Liver (tissue), 9 donors: ENCODE data around the gene FBXW4. TPM values are rescaled to one million over a fixed set of nuclear protein-coding genes. Genes with fewer than 3 reads are reported as not detected.

Experiments used
- DNase-seq: peaks from one replicate; pipeline ENCODE4 v3.0.0-alpha.2; 2017; ENCODE audit warnings: low spot score
- H3K27ac ChIP-seq, 2 donors: one replicate each; pipeline ENCODE4 v1.7.0; 2013; ENCODE audit warnings: inconsistent platforms in 2 of 2, low read length in 2 of 2, control low read depth in 1 of 2, low read depth in 1 of 2, mild to moderate bottlenecking in 1 of 2
- H3K27me3 ChIP-seq, 4 donors: one replicate each; pipeline versions ENCODE4 v1.6.1 to v1.7.0; 2013; ENCODE audit warnings: low read length in 3 of 4, inconsistent platforms in 1 of 4, mild to moderate bottlenecking in 1 of 4, moderate library complexity in 1 of 4; ENCODE audit not compliant: control insufficient read depth in 4 of 4, insufficient read depth in 4 of 4
- H3K36me3 ChIP-seq, 4 donors: one replicate each; pipeline versions ENCODE4 v1.6.1 to v1.7.0; 2013; ENCODE audit warnings: low read length in 3 of 4, mild to moderate bottlenecking in 3 of 4, low read depth in 1 of 4, moderate library complexity in 1 of 4; ENCODE audit not compliant: control insufficient read depth in 4 of 4, insufficient read depth in 3 of 4
- H3K4me1 ChIP-seq, 4 donors: one replicate each; pipeline versions ENCODE4 v1.6.1 to v1.7.0; 2013; ENCODE audit warnings: low read length in 3 of 4, mild to moderate bottlenecking in 3 of 4, moderate library complexity in 1 of 4; ENCODE audit not compliant: control insufficient read depth in 4 of 4, insufficient read depth in 4 of 4
- H3K4me3 ChIP-seq, 3 donors: one replicate each; pipeline versions ENCODE4 v1.6.1 to v1.7.0; 2013; ENCODE audit warnings: low read length in 3 of 3, control low read depth in 1 of 3, low read depth in 1 of 3, mild to moderate bottlenecking in 1 of 3
- H3K9ac ChIP-seq, 2 donors: one replicate each; pipeline ENCODE4 v1.7.0; 2013; ENCODE audit warnings: low read length in 2 of 2, mild to moderate bottlenecking in 2 of 2, moderate library complexity in 2 of 2, control low read depth in 1 of 2, low read depth in 1 of 2
- H3K9me3 ChIP-seq, 4 donors: one replicate each; pipeline versions ENCODE4 v1.6.1 to v1.7.0; 2013; ENCODE audit warnings: low read length in 3 of 4; ENCODE audit not compliant: control insufficient read depth in 4 of 4
- EGR1 ChIP-seq, 2 donors: IDR thresholded peaks; 2 replicates each; pipeline ENCODE4 v1.6.1; 2016 to 2018; ENCODE audit warnings: antibody characterized with exemption in 2 of 2, low read depth in 2 of 2
- FOXA1 ChIP-seq: IDR thresholded peaks from 2 replicates; pipeline ENCODE4 v1.6.1; 2016; ENCODE audit warnings: antibody characterized with exemption
- FOXA2 ChIP-seq: IDR thresholded peaks from 2 replicates; pipeline ENCODE4 v1.6.1; 2016; ENCODE audit warnings: antibody characterized with exemption
- GABPA ChIP-seq, 2 donors: IDR thresholded peaks in 1 of 2; conservative IDR thresholded peaks in 1 of 2; 2 replicates each; pipeline ENCODE4 v1.6.1; 2016; ENCODE audit warnings: antibody characterized with exemption in 2 of 2, mild to moderate bottlenecking in 1 of 2, moderate library complexity in 1 of 2
- HNF4A ChIP-seq, 2 donors: conservative IDR thresholded peaks; 2 replicates each; pipeline ENCODE4 v1.6.1; 2016; ENCODE audit warnings: antibody characterized with exemption in 2 of 2, mild to moderate bottlenecking in 2 of 2
- HNF4G ChIP-seq: IDR thresholded peaks from 2 replicates; pipeline ENCODE4 v1.6.1; 2016; ENCODE audit warnings: antibody characterized with exemption
- JUND ChIP-seq, 2 donors: IDR thresholded peaks; 2 replicates each; pipeline ENCODE4 v1.6.1; 2016; ENCODE audit warnings: antibody characterized with exemption in 2 of 2
- NR2F2 ChIP-seq: IDR thresholded peaks from 2 replicates; pipeline ENCODE4 v1.6.1; 2016; ENCODE audit warnings: antibody characterized with exemption
- RAD21 ChIP-seq, 2 donors: IDR thresholded peaks; 2 replicates each; pipeline ENCODE4 v1.6.1; 2016; ENCODE audit warnings: antibody characterized with exemption in 2 of 2, mild to moderate bottlenecking in 2 of 2
- RXRA ChIP-seq, 2 donors: IDR thresholded peaks; 2 replicates each; pipeline ENCODE4 v1.6.1; 2017 to 2018; ENCODE audit warnings: antibody characterized with exemption in 2 of 2, mild to moderate bottlenecking in 1 of 2
- SP1 ChIP-seq: IDR thresholded peaks from 2 replicates; pipeline ENCODE4 v1.6.1; 2018; ENCODE audit warnings: antibody characterized with exemption, mild to moderate bottlenecking
- TAF1 ChIP-seq: conservative IDR thresholded peaks from 2 replicates; pipeline ENCODE4 v1.6.1; 2016; ENCODE audit warnings: antibody characterized with exemption, mild to moderate bottlenecking
- YY1 ChIP-seq: IDR thresholded peaks from 2 replicates; pipeline ENCODE4 v1.6.1; 2016; ENCODE audit warnings: antibody characterized with exemption, mild to moderate bottlenecking
- WGBS: extraction: QIAGEN DNeasy Blood & Tissue Kit; methylation state at CpG from one replicate; pipeline ENCODE4 v1.1.7; 2013; 5-methylcytosine and 5-hydroxymethylcytosine counted together
- polyA plus RNA-seq, 2 donors: library from polyadenylated mRNA; stranded (reverse) in 1 of 2; unstranded in 1 of 2; fragments of 200-250 nt in 1 of 2; fragments of >200 nt in 1 of 2; fragmentation: Nextera tagmentation in 1 of 2; extraction: Ambion mirVana in 1 of 2; gene quantifications; one replicate each; pipeline versions ENCODE4 v1.2.1 to v1.2.3, GENCODE V29; 2013 to 2015
- total RNA-seq, 2 donors: library from RNA; depleted of rRNA; stranded (reverse); fragments of >200 nt; gene quantifications; one replicate each; pipeline ENCODE4 v1.2.3, GENCODE V29; 2014
- TF ChIP-seq, protein P1 (sequence below): IDR thresholded peaks from 2 replicates; pipeline ENCODE4 v1.6.1; 2016; ENCODE audit warnings: antibody characterized with exemption
- TF ChIP-seq, protein P2 (sequence below): IDR thresholded peaks from 2 replicates; pipeline ENCODE4 v1.6.1; 2016; ENCODE audit warnings: antibody characterized with exemption
- TF ChIP-seq, protein P3 (sequence below): IDR thresholded peaks from 2 replicates; pipeline ENCODE4 v1.6.1; 2016; ENCODE audit warnings: antibody characterized with exemption
- TF ChIP-seq, protein P4 (sequence below): fragments of 150-350 bp; IDR thresholded peaks from 2 replicates; pipeline ENCODE4 v1.5.1; 2017; ENCODE audit warnings: improper control_type of control experiment, low read depth, low read length; ENCODE audit not compliant: missing input control
- TF ChIP-seq, protein P5 (sequence below): IDR thresholded peaks from 2 replicates; pipeline ENCODE4 v1.6.1; 2016; ENCODE audit warnings: antibody characterized with exemption, mild to moderate bottlenecking
- donor health status: healthy.
- donor health status: healthy.
- donor health status: healthy.
- donor health status: healthy.
- donor health status: healthy.

The FBXW4 gene
- total and polyA plus RNA-seq, 4 donors = 5.4 to 54.1 (median 20.5) TPM

DNA sequence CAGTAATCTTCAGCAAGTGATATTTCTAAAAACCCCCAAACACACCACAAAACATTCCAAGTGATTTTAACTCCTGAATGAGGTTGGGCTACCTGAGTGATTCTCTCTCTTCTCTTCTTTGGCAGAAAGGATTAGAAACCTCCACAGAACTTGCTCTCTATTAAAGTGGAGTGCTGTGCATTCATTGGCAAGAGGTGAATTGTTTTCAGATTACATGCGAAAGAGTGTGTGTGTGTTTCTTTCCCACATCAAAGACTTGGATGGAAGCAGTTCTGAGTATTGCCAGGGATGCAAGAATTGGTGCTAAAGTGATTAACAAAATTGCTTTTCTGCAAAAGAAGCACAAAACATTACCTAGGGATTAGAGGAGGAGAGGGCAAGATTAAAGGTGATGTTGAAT, 13.1 kb upstream of the FBXW4 start (continued):
- TF ChIP-seq, protein P1, sequence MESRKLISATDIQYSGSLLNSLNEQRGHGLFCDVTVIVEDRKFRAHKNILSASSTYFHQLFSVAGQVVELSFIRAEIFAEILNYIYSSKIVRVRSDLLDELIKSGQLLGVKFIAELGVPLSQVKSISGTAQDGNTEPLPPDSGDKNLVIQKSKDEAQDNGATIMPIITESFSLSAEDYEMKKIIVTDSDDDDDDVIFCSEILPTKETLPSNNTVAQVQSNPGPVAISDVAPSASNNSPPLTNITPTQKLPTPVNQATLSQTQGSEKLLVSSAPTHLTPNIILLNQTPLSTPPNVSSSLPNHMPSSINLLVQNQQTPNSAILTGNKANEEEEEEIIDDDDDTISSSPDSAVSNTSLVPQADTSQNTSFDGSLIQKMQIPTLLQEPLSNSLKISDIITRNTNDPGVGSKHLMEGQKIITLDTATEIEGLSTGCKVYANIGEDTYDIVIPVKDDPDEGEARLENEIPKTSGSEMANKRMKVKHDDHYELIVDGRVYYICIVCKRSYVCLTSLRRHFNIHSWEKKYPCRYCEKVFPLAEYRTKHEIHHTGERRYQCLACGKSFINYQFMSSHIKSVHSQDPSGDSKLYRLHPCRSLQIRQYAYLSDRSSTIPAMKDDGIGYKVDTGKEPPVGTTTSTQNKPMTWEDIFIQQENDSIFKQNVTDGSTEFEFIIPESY = no peak
- TF ChIP-seq, protein P2, sequence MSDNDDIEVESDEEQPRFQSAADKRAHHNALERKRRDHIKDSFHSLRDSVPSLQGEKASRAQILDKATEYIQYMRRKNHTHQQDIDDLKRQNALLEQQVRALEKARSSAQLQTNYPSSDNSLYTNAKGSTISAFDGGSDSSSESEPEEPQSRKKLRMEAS = no peak
- TF ChIP-seq GABPA (IDR thresholded peaks at IDR 0.05 in 1 of 2, conservative IDR thresholded peaks at IDR 0.05 in 1 of 2) = no peak
- TF ChIP-seq HNF4A (conservative IDR thresholded peaks at IDR 0.05) = no peak
- no peak for TF ChIP-seq NR2F2
- TF ChIP-seq FOXA1 = no peak

DNA sequence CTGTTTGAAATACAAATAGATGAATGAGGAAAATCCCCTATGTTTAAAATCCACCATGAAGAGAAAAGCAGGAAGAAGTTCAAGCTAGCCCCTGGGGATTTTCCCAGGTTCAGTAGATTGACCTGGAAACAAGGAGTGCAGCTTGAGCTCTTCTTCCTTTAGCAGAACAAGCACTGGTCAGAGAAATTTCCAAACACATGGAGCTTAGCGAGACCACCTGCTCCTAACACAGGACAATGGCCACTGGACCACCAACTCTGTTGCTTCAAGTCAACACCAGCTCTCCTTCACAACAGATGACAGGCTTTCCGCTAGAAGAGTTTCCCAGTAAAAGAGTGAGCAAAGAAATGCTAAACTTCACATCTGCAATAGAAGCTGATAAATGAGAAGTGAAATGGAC, 9.4 kb upstream of the FBXW4 start:
- H3K9ac ChIP-seq = no peak overlapping the region
- DNase-seq = no peak
- H3K27me3 ChIP-seq = peaks cover 0 to 3% (median 1%) of the 10 kb centered on the region in 4 donors
- WGBS = 92% methylated on average over 2 of the region's 2 CpGs
- TF ChIP-seq TAF1 (no peak), HNF4A (conservative IDR thresholded peaks at IDR 0.05) (no peak), FOXA2 (no peak), GABPA (IDR thresholded peaks at IDR 0.05 in 1 of 2, conservative IDR thresholded peaks at IDR 0.05 in 1 of 2) (no peak), EGR1 (IDR thresholded peaks at IDR 0.05; ENCODE audit: low read depth in 2 of 2) (no peak), HNF4G (no peak), RAD21 (IDR thresholded peaks at IDR 0.05) (no peak), NR2F2 (no peak), SP1 (no peak), YY1 (no peak)
- TF ChIP-seq, protein P3, sequence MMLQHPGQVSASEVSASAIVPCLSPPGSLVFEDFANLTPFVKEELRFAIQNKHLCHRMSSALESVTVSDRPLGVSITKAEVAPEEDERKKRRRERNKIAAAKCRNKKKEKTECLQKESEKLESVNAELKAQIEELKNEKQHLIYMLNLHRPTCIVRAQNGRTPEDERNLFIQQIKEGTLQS = no peak
- TF ChIP-seq, protein P4, sequence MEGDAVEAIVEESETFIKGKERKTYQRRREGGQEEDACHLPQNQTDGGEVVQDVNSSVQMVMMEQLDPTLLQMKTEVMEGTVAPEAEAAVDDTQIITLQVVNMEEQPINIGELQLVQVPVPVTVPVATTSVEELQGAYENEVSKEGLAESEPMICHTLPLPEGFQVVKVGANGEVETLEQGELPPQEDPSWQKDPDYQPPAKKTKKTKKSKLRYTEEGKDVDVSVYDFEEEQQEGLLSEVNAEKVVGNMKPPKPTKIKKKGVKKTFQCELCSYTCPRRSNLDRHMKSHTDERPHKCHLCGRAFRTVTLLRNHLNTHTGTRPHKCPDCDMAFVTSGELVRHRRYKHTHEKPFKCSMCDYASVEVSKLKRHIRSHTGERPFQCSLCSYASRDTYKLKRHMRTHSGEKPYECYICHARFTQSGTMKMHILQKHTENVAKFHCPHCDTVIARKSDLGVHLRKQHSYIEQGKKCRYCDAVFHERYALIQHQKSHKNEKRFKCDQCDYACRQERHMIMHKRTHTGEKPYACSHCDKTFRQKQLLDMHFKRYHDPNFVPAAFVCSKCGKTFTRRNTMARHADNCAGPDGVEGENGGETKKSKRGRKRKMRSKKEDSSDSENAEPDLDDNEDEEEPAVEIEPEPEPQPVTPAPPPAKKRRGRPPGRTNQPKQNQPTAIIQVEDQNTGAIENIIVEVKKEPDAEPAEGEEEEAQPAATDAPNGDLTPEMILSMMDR = no peak
- TF ChIP-seq, protein P1 = no peak
- H3K4me3 ChIP-seq = no peak overlapping the region
- H3K27ac ChIP-seq = no peak overlapping the region
- H3K36me3 ChIP-seq = no peaks in the 10 kb centered on the region
- no peaks in the 10 kb centered on the region for H3K9me3 ChIP-seq
- H3K4me1 ChIP-seq = no peaks in the 10 kb centered on the region

DNA sequence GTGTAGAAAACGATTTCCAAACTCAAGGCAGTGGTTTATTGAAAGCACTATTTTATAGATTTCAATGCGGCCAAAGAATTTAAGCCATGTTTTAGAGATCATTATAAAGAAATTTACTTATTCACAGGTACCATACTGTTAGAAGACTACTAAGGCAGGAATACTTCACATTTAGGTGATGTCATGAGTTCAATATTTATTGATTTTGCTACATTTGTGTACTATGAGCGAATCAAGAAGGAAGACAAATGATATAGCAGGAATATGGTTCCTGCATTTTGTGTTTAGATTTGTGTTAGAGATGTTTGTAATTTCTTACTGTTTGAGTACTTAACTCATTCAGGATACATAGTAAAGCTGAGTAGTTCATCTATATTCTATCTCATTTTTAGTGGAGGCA, 1.7 kb upstream of the FBXW4 start:
- DNase-seq = no peak
- no peak overlapping the region for H3K27ac ChIP-seq
- no peaks in the 10 kb centered on the region for H3K9me3 ChIP-seq
- H3K36me3 ChIP-seq = no peaks in the 10 kb centered on the region
- no peak overlapping the region for H3K4me3 ChIP-seq
- no peaks in the 10 kb centered on the region for H3K27me3 ChIP-seq
- no peak overlapping the region for H3K9ac ChIP-seq
- WGBS = 95% methylated on average over 3 of the region's 3 CpGs
- H3K4me1 ChIP-seq = peaks cover 8 to 21% (median 10%) of the 10 kb centered on the region in 4 donors
- TF ChIP-seq TAF1 = no peak
- TF ChIP-seq, protein P1 = no peak
- TF ChIP-seq, protein P3 = no peak
- TF ChIP-seq, protein P5, sequence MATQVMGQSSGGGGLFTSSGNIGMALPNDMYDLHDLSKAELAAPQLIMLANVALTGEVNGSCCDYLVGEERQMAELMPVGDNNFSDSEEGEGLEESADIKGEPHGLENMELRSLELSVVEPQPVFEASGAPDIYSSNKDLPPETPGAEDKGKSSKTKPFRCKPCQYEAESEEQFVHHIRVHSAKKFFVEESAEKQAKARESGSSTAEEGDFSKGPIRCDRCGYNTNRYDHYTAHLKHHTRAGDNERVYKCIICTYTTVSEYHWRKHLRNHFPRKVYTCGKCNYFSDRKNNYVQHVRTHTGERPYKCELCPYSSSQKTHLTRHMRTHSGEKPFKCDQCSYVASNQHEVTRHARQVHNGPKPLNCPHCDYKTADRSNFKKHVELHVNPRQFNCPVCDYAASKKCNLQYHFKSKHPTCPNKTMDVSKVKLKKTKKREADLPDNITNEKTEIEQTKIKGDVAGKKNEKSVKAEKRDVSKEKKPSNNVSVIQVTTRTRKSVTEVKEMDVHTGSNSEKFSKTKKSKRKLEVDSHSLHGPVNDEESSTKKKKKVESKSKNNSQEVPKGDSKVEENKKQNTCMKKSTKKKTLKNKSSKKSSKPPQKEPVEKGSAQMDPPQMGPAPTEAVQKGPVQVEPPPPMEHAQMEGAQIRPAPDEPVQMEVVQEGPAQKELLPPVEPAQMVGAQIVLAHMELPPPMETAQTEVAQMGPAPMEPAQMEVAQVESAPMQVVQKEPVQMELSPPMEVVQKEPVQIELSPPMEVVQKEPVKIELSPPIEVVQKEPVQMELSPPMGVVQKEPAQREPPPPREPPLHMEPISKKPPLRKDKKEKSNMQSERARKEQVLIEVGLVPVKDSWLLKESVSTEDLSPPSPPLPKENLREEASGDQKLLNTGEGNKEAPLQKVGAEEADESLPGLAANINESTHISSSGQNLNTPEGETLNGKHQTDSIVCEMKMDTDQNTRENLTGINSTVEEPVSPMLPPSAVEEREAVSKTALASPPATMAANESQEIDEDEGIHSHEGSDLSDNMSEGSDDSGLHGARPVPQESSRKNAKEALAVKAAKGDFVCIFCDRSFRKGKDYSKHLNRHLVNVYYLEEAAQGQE = no peak
- TF ChIP-seq GABPA (IDR thresholded peaks at IDR 0.05 in 1 of 2, conservative IDR thresholded peaks at IDR 0.05 in 1 of 2) = no peak
- TF ChIP-seq NR2F2 = no peak
- no peak for TF ChIP-seq RAD21 (IDR thresholded peaks at IDR 0.05)
- TF ChIP-seq HNF4G = no peak
- TF ChIP-seq RXRA (IDR thresholded peaks at IDR 0.05) = no peak
- TF ChIP-seq JUND (IDR thresholded peaks at IDR 0.05) = no peak
